Epidermal melanocyte (primary cell): ENCODE data around the gene GPR6.

Experiments used
- DNase-seq: peaks from one replicate; pipeline ENCODE4 v3.0.0; 2011; ENCODE audit warnings: low spot score; ENCODE audit not compliant: insufficient read length

Gene GPR6

GRCh38 chr6:109998159-109998785 lies 20.2 kb downstream of the GPR6 start:
- no peak for DNase-seq

DNA sequence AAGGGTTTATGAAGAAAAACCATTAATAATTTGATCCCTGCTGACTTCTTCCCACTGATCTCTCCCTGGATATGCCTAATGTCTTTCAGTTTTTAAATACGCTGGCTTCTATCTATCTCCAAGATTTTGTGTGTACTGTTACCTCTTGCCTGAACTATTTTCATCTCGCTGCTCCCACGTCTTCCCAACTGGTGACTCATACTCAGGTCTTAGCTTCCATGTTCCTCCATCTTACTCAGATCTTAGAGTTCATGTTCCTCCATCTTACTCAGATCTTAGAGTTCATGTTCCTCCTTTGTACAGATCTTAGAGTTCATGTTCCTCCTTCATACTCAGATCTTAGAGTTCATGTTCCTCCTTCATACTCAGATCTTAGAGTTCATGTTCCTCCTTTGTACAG lies 21.6 kb downstream of the GPR6 start:
- DNase-seq: no peak

GRCh38 chr6:110002676-110003075 lies 24.6 kb downstream of the GPR6 start:
- no peak for DNase-seq

DNA sequence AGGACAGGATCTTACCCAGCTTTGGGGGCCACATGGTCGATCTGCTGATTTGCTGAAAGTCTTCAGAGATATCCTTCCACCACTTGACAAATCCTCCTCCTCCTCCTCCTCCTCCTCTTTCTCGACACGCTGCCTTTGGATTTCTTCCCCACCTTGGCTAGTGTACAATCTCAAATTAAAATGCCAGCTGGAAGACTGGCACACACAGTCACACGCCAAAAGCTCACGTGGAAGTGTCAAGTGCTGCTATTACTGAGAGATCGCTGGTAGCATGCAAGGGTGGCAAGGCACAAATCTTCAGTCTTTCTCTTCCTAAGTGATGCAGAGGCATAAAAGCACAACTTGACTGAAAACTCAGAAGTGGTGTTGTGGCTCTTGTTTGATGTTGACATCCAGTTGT lies 35.3 kb downstream of the GPR6 start:
- DNase-seq: no peak

GRCh38 chr6:110015206-110015605 lies 37.1 kb downstream of the GPR6 start:
- no peak for DNase-seq

DNA sequence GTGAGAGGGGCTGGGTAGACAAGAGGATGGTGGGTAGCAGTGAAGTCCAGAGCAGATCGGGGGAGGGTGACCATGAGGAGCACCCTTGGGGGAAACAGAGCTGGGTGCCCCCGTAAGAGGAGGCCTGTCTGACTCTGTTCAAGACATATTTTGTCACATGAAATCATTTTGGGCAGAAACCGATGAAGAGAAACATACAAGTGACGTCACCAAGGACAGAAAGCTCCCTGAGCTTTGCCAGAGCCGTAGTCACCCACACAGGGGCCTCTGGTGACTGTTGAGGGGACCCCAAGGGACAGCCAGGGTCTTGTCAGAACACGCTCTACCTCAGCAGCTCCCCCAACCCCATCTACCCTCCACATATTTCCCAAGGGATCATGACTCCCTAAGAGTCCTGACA lies 39.2 kb downstream of the GPR6 start:
- no peak for DNase-seq

DNA sequence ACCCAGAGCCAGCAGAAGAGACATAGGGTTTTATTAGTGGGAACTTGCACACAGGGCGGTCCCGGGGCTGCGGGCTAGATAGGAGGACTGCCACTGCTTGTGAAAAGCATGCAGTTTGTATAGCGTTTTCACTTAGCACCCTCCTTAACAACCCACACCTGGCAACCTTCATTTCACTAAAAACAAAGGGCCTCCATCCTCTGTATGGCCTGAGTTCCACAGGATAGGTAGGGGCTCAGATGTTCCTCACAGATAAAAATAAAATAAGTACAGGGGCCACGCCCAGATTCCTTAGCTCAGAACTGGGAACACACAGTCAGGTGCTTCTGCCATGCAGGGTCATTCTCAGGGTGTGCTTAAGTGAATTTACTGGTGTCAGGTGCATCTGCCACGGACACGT lies 39.8 kb downstream of the GPR6 start:
- DNase-seq: no peak

- no peak for DNase-seq
These were observed 40.4 kb downstream of the GPR6 start for GRCh38 chr6:110018486-110018885.

GRCh38 chr6:110020888-110021287 lies 42.8 kb downstream of the GPR6 start:
- DNase-seq: no peak

- DNase-seq: no peak
These were observed 51.0 kb downstream of the GPR6 start for GRCh38 chr6:110029144-110029543.
